ENCODE results near the gene NDRG2. TPM values are rescaled to one million over a fixed set of nuclear protein-coding genes. Genes with fewer than 3 reads are reported as not detected.
A peak's percentile ranks its signal among the peaks of the same experiment; 100 is the strongest.

NDRG2 gene
- total and polyA plus RNA-seq, 2 experiments from 2014 or later: 0.28 to 2.8 TPM

DNA sequence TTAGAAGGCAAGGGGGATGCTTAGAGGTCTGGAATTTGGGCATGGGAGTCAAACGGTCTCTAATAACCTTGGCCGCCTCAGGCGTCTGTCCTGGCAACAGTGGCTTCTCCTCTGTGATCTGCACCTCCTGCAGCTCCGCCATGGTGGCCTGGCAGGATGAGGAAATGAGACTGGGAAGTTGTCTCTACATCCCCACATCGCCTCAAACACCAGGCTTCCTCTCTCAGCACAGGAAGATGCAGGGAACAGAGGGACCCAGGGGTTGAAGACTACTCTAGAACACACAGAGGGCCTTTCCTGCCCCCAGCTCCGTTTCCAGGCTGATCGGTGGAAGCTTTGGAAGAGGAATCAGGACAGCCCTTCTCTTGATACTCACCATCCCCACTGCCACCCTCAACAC lies 1.7 kb downstream of the NDRG2 start:
- no peaks in the 10 kb centered on the region for H3K36me3 ChIP-seq (ENCODE audit: low read depth)
- H2AFZ ChIP-seq: no peak overlapping the region
- peaks cover 32% of the 10 kb centered on the region for H3K27me3 ChIP-seq (replicated peaks; ENCODE audit: insufficient read depth)
- TF ChIP-seq EZH2phosphoT487 (IDR thresholded peaks at IDR 0.05; ENCODE audit: insufficient read depth, low read depth): no peak
- no peak for TF ChIP-seq EZH2 (IDR thresholded peaks at IDR 0.05; ENCODE audit: insufficient read depth, poor library complexity, severe bottlenecking)
- H3K27ac ChIP-seq: no peak overlapping the region
- H3F3A ChIP-seq (ENCODE audit: insufficient read depth): no peaks in the 10 kb centered on the region
- no peaks in the 10 kb centered on the region for H3K9me3 ChIP-seq (ENCODE audit: low read depth)
- no peaks in the 10 kb centered on the region for H3K4me1 ChIP-seq (ENCODE audit: insufficient read depth)
- in situ Hi-C loops (cut with MboI): no loop called here
- no peaks in the 10 kb centered on the region for H4K20me1 ChIP-seq (ENCODE audit: insufficient read depth)
- no peak overlapping the region for H3K9ac ChIP-seq
- 74 to 80% methylated on average over 7 of the region's 7 CpGs for WGBS, 2 experiments (ENCODE audit: low coverage in 1 of 2, low lambda C conversion rate in 2 of 2, missing lambda C conversion rate in 2 of 2)
- no peaks in the 10 kb centered on the region for H3K79me2 ChIP-seq (ENCODE audit: insufficient read depth)
- H3K4me2 ChIP-seq (ENCODE audit: unreplicated experiment): no peak overlapping the region
- no peak for DNase-seq
- H3K9me2 ChIP-seq (ENCODE audit: insufficient read depth): no peaks in the 10 kb centered on the region
- H3K4me3 ChIP-seq: no peak overlapping the region

DNA sequence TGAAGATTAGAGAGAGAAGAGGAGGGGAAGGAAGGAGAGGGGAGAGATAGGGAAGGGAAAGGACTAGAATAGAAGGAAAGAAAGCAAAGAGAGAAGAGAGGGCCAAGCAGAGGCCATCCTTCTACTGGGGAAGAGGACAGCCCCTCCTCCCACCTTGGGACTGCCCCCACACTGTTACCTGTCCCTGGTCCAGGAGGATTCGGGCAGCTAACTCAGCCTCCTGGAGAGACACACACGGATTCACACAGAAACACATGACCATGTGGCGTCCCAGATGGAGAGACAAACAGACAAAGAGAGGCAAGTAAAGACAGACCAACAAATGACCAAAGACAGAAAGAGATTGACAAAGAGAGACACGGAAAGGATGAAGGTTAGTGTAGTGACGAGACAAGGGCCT lies 2.2 kb downstream of the NDRG2 start:
- Histone ChIP-seq H3K79me2 (ENCODE audit: insufficient read depth) (no peaks in the 10 kb centered on the region), H3K9me2 (ENCODE audit: insufficient read depth) (no peaks in the 10 kb centered on the region), H2AFZ (no peak overlapping the region), H3K27ac (no peak overlapping the region), H3K4me1 (ENCODE audit: insufficient read depth) (no peaks in the 10 kb centered on the region), H3K9me3 (ENCODE audit: low read depth) (no peaks in the 10 kb centered on the region), H3K4me2 (ENCODE audit: unreplicated experiment) (no peak overlapping the region), H3K9ac (no peak overlapping the region), H3K27me3 (replicated peaks; ENCODE audit: insufficient read depth) (peaks cover 32% of the 10 kb centered on the region), H4K20me1 (ENCODE audit: insufficient read depth) (no peaks in the 10 kb centered on the region), H3K4me3 (no peak overlapping the region), H3K36me3 (ENCODE audit: low read depth) (no peaks in the 10 kb centered on the region), H3F3A (ENCODE audit: insufficient read depth) (no peaks in the 10 kb centered on the region)
- in situ Hi-C loops (cut with MboI): no loop called here
- WGBS, 2 experiments (ENCODE audit: low coverage in 1 of 2, low lambda C conversion rate in 2 of 2, missing lambda C conversion rate in 2 of 2): 77 to 80% methylated on average over 5 of the region's 5 CpGs
- no peak for DNase-seq
- TF ChIP-seq EZH2phosphoT487 (IDR thresholded peaks at IDR 0.05; ENCODE audit: insufficient read depth, low read depth): no peak

DNA sequence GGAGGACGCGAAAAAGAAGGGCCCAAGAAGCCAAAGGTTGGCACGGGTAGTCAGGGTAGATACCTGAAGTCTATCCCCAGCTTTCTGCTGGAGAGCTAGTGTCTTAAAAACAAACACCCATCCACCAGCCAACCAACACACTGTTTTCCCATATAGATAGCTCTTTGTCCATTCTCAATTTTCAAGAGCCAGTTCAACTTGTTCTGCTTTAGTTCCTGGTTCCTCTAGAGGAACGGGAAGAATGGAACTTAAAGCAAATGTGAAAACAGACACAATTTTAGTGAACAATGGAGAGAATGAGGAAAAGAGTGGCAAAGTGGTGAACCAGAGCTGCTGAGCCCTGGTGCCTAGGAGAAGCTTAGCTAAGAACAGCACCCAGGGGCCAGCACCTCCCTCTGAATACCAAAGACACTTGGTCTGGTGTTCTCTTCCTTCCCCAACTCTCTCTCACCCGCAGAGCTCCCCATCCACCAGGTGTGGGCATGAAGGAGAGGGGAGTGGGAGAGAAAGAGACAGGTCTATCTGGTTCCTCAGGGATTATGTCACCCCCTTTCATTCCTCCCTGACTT lies 3.8 kb downstream of the NDRG2 start:
- Histone ChIP-seq H3K79me2 (ENCODE audit: insufficient read depth) (no peaks in the 10 kb centered on the region), H2AFZ (no peak overlapping the region), H3K27ac (no peak overlapping the region), H3K4me1 (ENCODE audit: insufficient read depth) (no peaks in the 10 kb centered on the region), H3K4me2 (ENCODE audit: unreplicated experiment) (no peak overlapping the region), H3K36me3 (ENCODE audit: low read depth) (no peaks in the 10 kb centered on the region), H3K9ac (no peak overlapping the region), H3K27me3 (replicated peaks; ENCODE audit: insufficient read depth) (peaks cover 31% of the 10 kb centered on the region), H3K9me2 (ENCODE audit: insufficient read depth) (no peaks in the 10 kb centered on the region), H3K4me3 (no peak overlapping the region), H3K9me3 (ENCODE audit: low read depth) (no peaks in the 10 kb centered on the region), H4K20me1 (ENCODE audit: insufficient read depth) (no peaks in the 10 kb centered on the region), H3F3A (ENCODE audit: insufficient read depth) (no peaks in the 10 kb centered on the region)
- no peak for DNase-seq
- WGBS, 2 experiments (ENCODE audit: low coverage in 1 of 2, low lambda C conversion rate in 2 of 2, missing lambda C conversion rate in 2 of 2): 72 to 78% methylated on average over 5 of the region's 5 CpGs
- in situ Hi-C loops (cut with MboI): no loop called here
- TF ChIP-seq EZH2phosphoT487 (IDR thresholded peaks at IDR 0.05; ENCODE audit: insufficient read depth, low read depth): no peak
- no peak for TF ChIP-seq EZH2 (IDR thresholded peaks at IDR 0.05; ENCODE audit: insufficient read depth, poor library complexity, severe bottlenecking)

DNA sequence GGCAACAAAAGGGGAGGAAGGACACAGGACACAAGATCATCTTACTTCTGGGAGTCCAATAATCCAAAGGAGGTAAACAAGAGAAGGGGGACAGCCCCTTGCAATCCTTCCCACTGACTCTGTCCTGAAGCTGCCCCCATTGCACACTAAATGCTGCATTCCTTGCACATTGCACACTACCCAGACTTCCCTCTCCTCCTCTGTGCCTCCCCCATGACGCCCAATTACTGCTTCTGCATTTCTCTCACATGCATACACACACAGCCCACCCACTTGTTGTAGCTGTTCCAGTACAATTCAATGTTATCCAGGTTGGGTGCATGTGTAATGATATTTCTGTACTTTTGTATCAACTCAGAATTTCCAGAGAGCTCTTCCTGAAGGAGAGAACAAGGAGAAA lies 5.5 kb downstream of the NDRG2 start:
- Histone ChIP-seq H4K20me1 (ENCODE audit: insufficient read depth) (no peaks in the 10 kb centered on the region), H3K9me2 (ENCODE audit: insufficient read depth) (no peaks in the 10 kb centered on the region), H3K79me2 (ENCODE audit: insufficient read depth) (no peaks in the 10 kb centered on the region), H3K4me3 (no peak overlapping the region), H3K9ac (no peak overlapping the region), H3K4me1 (ENCODE audit: insufficient read depth) (no peaks in the 10 kb centered on the region), H2AFZ (no peak overlapping the region), H3K27me3 (replicated peaks; ENCODE audit: insufficient read depth) (peaks cover 23% of the 10 kb centered on the region), H3F3A (ENCODE audit: insufficient read depth) (no peaks in the 10 kb centered on the region), H3K9me3 (ENCODE audit: low read depth) (no peaks in the 10 kb centered on the region), H3K27ac (no peak overlapping the region), H3K4me2 (ENCODE audit: unreplicated experiment) (no peak overlapping the region), H3K36me3 (ENCODE audit: low read depth) (no peaks in the 10 kb centered on the region)
- in situ Hi-C loops (cut with MboI): loop anchor here (10.0 kb wide), 1 partner anchor 75 kb away; the partner anchor contains the start of gene ZNF219
- no peak for TF ChIP-seq EZH2 (IDR thresholded peaks at IDR 0.05; ENCODE audit: insufficient read depth, poor library complexity, severe bottlenecking)
- TF ChIP-seq EZH2phosphoT487 (IDR thresholded peaks at IDR 0.05; ENCODE audit: insufficient read depth, low read depth): no peak
- peak; percentile 42 for DNase-seq
- WGBS, 2 experiments (ENCODE audit: low coverage in 1 of 2, low lambda C conversion rate in 2 of 2, missing lambda C conversion rate in 2 of 2): 50 to 75% methylated on average over 1 of the region's 1 CpG

DNA sequence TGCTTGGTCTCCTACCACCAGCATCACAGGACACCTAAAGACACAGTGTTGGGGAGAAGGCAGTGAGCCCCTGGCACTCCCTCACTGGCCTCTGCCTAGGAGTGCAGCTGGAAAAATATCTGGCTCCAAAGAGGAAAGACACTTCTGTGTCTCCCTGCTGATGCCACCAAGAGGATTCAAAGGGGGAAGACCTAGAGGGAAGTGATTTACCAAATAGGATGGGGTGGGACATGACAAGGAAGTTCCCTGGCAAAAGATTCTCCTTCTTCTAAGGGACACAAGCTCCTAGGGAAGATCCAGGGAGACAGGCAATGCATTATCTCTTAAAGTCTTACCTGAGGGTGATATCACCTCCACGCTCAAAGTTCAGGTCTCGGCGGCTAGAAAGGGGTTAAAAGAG lies 6.1 kb downstream of the NDRG2 start:
- in situ Hi-C loops (cut with MboI): loop anchor here (10.0 kb wide), 1 partner anchor 76 kb away; the partner anchor contains the start of gene ZNF219
- 65 to 76% methylated on average over 3 of the region's 3 CpGs for WGBS, 2 experiments (ENCODE audit: low coverage in 1 of 2, low lambda C conversion rate in 2 of 2, missing lambda C conversion rate in 2 of 2)
- H3K27me3 ChIP-seq (replicated peaks; ENCODE audit: insufficient read depth): peaks cover 18% of the 10 kb centered on the region

More for the DNA sequence above, 6.1 kb downstream of the NDRG2 start:
- Histone ChIP-seq H3K4me3 (no peak overlapping the region), H3K79me2 (ENCODE audit: insufficient read depth) (no peaks in the 10 kb centered on the region), H4K20me1 (ENCODE audit: insufficient read depth) (no peaks in the 10 kb centered on the region), H3K9ac (no peak overlapping the region), H3K27ac (no peak overlapping the region), H3K4me2 (ENCODE audit: unreplicated experiment) (no peak overlapping the region), H3K4me1 (ENCODE audit: insufficient read depth) (no peaks in the 10 kb centered on the region), H3K9me2 (ENCODE audit: insufficient read depth) (no peaks in the 10 kb centered on the region), H3K9me3 (ENCODE audit: low read depth) (no peaks in the 10 kb centered on the region), H3K36me3 (ENCODE audit: low read depth) (no peaks in the 10 kb centered on the region), H3F3A (ENCODE audit: insufficient read depth) (no peaks in the 10 kb centered on the region), H2AFZ (no peak overlapping the region)
- no peak for TF ChIP-seq EZH2phosphoT487 (IDR thresholded peaks at IDR 0.05; ENCODE audit: insufficient read depth, low read depth)
- TF ChIP-seq EZH2 (IDR thresholded peaks at IDR 0.05; ENCODE audit: insufficient read depth, poor library complexity, severe bottlenecking): no peak
- no peak for DNase-seq
